ENCODE results near the gene CSMD2.

CSMD2 gene

GRCh38 chr1:33850481-33850880 is 314.5 kb downstream of the CSMD2 start:
- FAIRE-seq (no peak), DNase-seq (ENCODE audit: insufficient read length, low spot score) (no peak)
- TF ChIP-seq CTCF (IDR thresholded peaks at IDR 0.05; ENCODE audit: insufficient read depth, missing control alignments): no peak

- FAIRE-seq: no peak
- no peak for TF ChIP-seq CTCF (IDR thresholded peaks at IDR 0.05; ENCODE audit: insufficient read depth, missing control alignments)
- no peak for DNase-seq (ENCODE audit: insufficient read length, low spot score)
Observed at GRCh38 chr1:33849211-33849610, 315.8 kb downstream of the CSMD2 start.

- TF ChIP-seq CTCF (IDR thresholded peaks at IDR 0.05; ENCODE audit: insufficient read depth, missing control alignments): no peak
- no peak for FAIRE-seq
Observed at GRCh38 chr1:33848205-33848937, 316.7 kb downstream of the CSMD2 start.

GRCh38 chr1:33846861-33847260 is 318.2 kb downstream of the CSMD2 start:
- TF ChIP-seq CTCF (IDR thresholded peaks at IDR 0.05; ENCODE audit: insufficient read depth, missing control alignments): no peak
- DNase-seq (ENCODE audit: insufficient read length, low spot score) (no peak), FAIRE-seq (no peak)

More at GRCh38 chr1:33848205-33848937, 316.7 kb downstream of the CSMD2 start:
- DNase-seq (ENCODE audit: insufficient read length, low spot score): no peak

- FAIRE-seq (no peak), DNase-seq (ENCODE audit: insufficient read length, low spot score) (no peak)
- TF ChIP-seq CTCF (IDR thresholded peaks at IDR 0.05; ENCODE audit: insufficient read depth, missing control alignments): no peak
Observed at GRCh38 chr1:33844166-33844565, 320.9 kb downstream of the CSMD2 start.

GRCh38 chr1:33842348-33842747 is 322.7 kb downstream of the CSMD2 start:
- no peak for FAIRE-seq
- no peak for TF ChIP-seq CTCF (IDR thresholded peaks at IDR 0.05; ENCODE audit: insufficient read depth, missing control alignments)
- DNase-seq (ENCODE audit: insufficient read length, low spot score): no peak

- no peak for TF ChIP-seq CTCF (IDR thresholded peaks at IDR 0.05; ENCODE audit: insufficient read depth, missing control alignments)
- DNase-seq (ENCODE audit: insufficient read length, low spot score) (no peak), FAIRE-seq (no peak)
Observed at GRCh38 chr1:33841494-33841893, 323.5 kb downstream of the CSMD2 start.
